ENCODE measurements around the gene KMO. TPM values are rescaled to one million over a fixed set of nuclear protein-coding genes. Genes with fewer than 3 reads are reported as not detected.

KMO gene
- total and polyA plus RNA-seq, 8 donors: 0.17 to 10.7 (median 0.42) TPM

GRCh38 chr1:241591317-241591716 lies 59.1 kb downstream of the KMO start:
- intact Hi-C loops (cut with DNase I): no loop called here
- no peaks in the 10 kb centered on the region for H3K9me3 ChIP-seq
- TF ChIP-seq CTCF (IDR thresholded peaks at IDR 0.05): no peak
- H3K4me3 ChIP-seq: no peak overlapping the region
- ATAC-seq (peak; percentile 46), DNase-seq (no peak)
- H3K4me1 ChIP-seq: no peaks in the 10 kb centered on the region
- no peak overlapping the region for H3K27ac ChIP-seq
- H3K36me3 ChIP-seq: peaks cover 0 to 15% of the 10 kb centered on the region in 2 donors
- H3K27me3 ChIP-seq: no peaks in the 10 kb centered on the region

GRCh38 chr1:241591736-241592135 lies 59.6 kb downstream of the KMO start:
- DNase-seq (no peak), ATAC-seq (no peak)
- H3K27ac ChIP-seq: no peak overlapping the region
- no peaks in the 10 kb centered on the region for H3K4me1 ChIP-seq
- no peaks in the 10 kb centered on the region for H3K9me3 ChIP-seq
- no peaks in the 10 kb centered on the region for H3K27me3 ChIP-seq
- intact Hi-C loops (cut with DNase I): no loop called here
- peaks cover 0 to 15% of the 10 kb centered on the region in 2 donors for H3K36me3 ChIP-seq
- no peak overlapping the region for H3K4me3 ChIP-seq
- TF ChIP-seq CTCF (IDR thresholded peaks at IDR 0.05): no peak

GRCh38 chr1:241592273-241592958 lies 60.2 kb downstream of the KMO start:
- H3K36me3 ChIP-seq: peaks cover 0 to 15% of the 10 kb centered on the region in 2 donors
- DNase-seq: no peak
- H3K27ac ChIP-seq: no peak overlapping the region
- H3K9me3 ChIP-seq: no peaks in the 10 kb centered on the region
- H3K27me3 ChIP-seq: no peaks in the 10 kb centered on the region
- no peaks in the 10 kb centered on the region for H3K4me1 ChIP-seq
- H3K4me3 ChIP-seq: no peak overlapping the region
- ATAC-seq: peak; percentile 26
- no peak for TF ChIP-seq CTCF (IDR thresholded peaks at IDR 0.05)
- intact Hi-C loops (cut with DNase I): no loop called here

- Histone ChIP-seq H3K36me3 (peaks cover 0 to 15% of the 10 kb centered on the region in 2 donors), H3K27ac (no peak overlapping the region), H3K4me1 (no peaks in the 10 kb centered on the region), H3K9me3 (no peaks in the 10 kb centered on the region), H3K4me3 (no peak overlapping the region), H3K27me3 (no peaks in the 10 kb centered on the region)
- DNase-seq (no peak), ATAC-seq (no peak)
- TF ChIP-seq CTCF (IDR thresholded peaks at IDR 0.05): no peak
- intact Hi-C loops (cut with DNase I): no loop called here
These were observed 61.0 kb downstream of the KMO start for GRCh38 chr1:241593186-241593585.

- DNase-seq (no peak), ATAC-seq (no peak)
- no peaks in the 10 kb centered on the region for H3K9me3 ChIP-seq
- intact Hi-C loops (cut with DNase I): no loop called here
- H3K36me3 ChIP-seq: peaks cover 0 to 15% of the 10 kb centered on the region in 2 donors
- H3K27me3 ChIP-seq: no peaks in the 10 kb centered on the region
- no peak overlapping the region for H3K27ac ChIP-seq
- H3K4me3 ChIP-seq: no peak overlapping the region
- H3K4me1 ChIP-seq: no peaks in the 10 kb centered on the region
- TF ChIP-seq CTCF (IDR thresholded peaks at IDR 0.05): no peak
These were observed 64.5 kb downstream of the KMO start for GRCh38 chr1:241596633-241597032.

Data from left lung (tissue), 10 donors.